ENCODE measurements around the gene FUT1.

FUT1 gene

DNA sequence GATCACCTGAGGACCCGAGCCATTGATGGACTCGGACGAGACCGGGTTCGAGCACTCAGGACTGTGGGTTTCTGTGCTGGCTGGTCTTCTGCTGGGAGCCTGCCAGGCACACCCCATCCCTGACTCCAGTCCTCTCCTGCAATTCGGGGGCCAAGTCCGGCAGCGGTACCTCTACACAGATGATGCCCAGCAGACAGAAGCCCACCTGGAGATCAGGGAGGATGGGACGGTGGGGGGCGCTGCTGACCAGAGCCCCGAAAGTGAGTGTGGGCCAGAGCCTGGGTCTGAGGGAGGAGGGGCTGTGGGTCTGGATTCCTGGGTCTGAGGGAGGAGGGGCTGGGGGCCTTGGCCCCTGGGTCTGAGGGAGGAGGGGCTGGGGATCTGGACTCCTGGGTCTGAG lies 3.8 kb upstream of the FUT1 start:
- TF ChIP-seq, protein P1, sequence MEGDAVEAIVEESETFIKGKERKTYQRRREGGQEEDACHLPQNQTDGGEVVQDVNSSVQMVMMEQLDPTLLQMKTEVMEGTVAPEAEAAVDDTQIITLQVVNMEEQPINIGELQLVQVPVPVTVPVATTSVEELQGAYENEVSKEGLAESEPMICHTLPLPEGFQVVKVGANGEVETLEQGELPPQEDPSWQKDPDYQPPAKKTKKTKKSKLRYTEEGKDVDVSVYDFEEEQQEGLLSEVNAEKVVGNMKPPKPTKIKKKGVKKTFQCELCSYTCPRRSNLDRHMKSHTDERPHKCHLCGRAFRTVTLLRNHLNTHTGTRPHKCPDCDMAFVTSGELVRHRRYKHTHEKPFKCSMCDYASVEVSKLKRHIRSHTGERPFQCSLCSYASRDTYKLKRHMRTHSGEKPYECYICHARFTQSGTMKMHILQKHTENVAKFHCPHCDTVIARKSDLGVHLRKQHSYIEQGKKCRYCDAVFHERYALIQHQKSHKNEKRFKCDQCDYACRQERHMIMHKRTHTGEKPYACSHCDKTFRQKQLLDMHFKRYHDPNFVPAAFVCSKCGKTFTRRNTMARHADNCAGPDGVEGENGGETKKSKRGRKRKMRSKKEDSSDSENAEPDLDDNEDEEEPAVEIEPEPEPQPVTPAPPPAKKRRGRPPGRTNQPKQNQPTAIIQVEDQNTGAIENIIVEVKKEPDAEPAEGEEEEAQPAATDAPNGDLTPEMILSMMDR (IDR thresholded peaks at IDR 0.05; ENCODE audit: low read depth, low read length, missing control alignments), result no peak
- DNase-seq (ENCODE audit: extremely low read depth, low read depth), result no peak
- no peak overlapping the region for H3K4me3 ChIP-seq (replicated peaks; ENCODE audit: low read depth, low read length)

DNA sequence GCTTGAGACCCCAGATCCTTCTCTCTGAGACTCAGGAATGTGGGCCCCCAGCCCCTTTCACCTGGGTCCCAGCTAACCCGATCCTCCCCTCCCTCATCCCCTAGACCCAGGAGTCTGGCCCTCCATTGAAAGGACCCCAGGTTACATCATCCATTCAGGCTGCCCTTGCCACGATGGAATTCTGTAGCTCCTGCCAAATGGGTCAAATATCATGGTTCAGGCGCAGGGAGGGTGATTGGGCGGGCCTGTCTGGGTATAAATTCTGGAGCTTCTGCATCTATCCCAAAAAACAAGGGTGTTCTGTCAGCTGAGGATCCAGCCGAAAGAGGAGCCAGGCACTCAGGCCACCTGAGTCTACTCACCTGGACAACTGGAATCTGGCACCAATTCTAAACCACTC lies 3.3 kb upstream of the FUT1 start:
- TF ChIP-seq, protein P1 (IDR thresholded peaks at IDR 0.05; ENCODE audit: low read depth, low read length, missing control alignments), result no peak
- H3K4me3 ChIP-seq (replicated peaks; ENCODE audit: low read depth, low read length), result no peak overlapping the region
- DNase-seq (ENCODE audit: extremely low read depth, low read depth), result no peak

DNA sequence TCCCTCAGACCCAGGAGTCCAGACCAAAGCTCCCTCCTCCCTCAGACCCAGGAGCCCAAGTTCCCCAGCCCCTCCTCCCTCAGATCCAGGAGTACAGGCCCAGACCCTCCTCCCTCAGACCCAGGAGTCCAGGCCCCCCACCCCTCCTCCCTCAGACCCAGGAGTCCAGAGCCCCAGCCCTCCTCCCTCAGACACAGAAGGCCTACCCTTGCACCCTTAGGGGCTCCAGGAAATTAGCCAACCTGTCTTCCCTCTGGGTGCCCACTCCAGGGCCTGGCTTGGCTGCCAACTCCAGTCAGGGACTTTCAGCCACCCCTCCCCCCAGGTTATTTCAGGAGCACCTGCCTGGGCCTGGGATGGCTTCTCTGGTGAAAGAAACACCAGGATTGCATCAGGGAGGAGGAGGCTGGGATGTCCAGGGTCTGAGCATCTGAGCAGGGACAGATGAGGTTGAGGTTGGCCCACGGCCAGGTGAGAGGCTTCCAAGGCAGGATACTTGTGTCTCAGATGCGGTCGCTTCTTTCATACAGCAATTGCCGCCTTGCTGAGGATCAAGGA lies 2.7 kb upstream of the FUT1 start, which contains the start of gene FGF21:
Gene FGF21 (plus strand): TSS at position 441 of the 558 bp plus-strand sequence. CDS start 713 bp downstream, outside the sequence.
- H3K4me3 ChIP-seq (replicated peaks; ENCODE audit: low read depth, low read length), result no peak within 1 kb of the TSS
- TF ChIP-seq, protein P1 (IDR thresholded peaks at IDR 0.05; ENCODE audit: low read depth, low read length, missing control alignments), result no peak
- no peak for DNase-seq (ENCODE audit: extremely low read depth, low read depth)

DNA sequence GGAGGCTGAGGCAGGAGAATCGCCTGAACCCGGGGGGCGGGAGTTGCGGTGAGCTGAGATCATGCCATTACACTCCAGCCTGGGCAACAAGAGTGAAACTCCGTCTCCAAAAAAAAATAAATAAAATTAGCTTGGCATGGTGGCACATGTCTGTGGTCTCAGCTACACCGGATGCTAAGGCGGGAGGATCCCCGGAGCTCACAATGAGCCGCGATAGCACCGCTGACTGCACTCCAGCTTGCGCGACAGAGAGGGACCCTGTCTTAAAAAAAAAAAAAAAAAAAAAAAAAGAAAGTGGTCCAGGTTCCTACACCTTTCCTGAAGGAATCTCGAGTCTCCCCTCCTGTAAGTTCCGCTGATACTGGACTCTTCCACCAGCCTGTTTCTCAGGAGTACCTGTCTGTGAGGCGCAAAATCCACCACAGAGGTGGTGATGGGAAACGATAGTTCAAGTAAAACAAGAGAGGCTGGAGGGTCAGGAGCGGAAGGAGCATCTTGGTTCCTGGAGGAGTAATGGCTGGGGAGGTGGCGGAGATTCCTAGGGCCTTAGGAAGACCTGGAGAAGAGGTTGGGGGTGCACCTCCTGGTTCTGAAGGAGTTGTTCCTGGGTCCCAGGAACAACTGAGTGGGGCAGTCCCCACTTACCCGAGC lies 471 bp downstream of the FUT1 start:
- TF ChIP-seq, protein P1 (IDR thresholded peaks at IDR 0.05; ENCODE audit: low read depth, low read length, missing control alignments), result no peak
- peak overlapping the region; percentile 45 for H3K4me3 ChIP-seq (replicated peaks; ENCODE audit: low read depth, low read length)
- no peak for DNase-seq (ENCODE audit: extremely low read depth, low read depth)

DNA sequence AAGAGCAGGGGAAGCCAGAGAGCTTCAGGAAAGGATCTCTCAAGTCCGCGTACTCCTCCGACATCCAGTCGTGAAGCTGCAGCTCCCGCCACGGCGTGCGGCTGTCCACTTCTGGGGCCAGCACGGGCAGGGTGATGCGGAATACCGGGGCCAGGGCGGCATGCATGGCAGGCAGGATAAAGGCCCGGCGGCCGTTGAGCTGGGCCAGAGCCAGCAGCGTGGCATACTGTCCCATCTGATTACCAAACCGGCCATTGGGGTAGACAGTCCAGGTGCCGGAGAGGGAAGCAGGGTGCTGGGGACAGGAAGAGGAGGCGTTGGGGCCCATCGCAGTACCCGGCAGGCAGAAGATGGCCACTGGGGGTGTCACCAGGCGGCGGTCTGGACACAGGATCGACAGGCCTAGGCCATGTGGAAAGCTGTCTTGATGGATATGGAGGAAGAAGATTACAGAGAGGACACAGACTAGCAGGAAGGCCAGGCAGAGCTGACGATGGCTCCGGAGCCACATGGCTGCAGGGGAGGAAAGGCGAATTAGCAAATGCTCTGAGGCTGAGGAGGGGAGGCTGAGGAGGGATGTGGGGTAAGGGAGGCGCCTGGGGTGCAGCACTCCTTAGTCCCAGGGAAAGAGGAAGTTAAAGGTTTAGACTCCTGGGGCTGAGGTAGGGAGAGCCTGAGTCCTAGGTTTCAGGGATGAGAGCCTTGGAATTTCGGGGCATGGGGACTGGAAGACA lies 1.5 kb downstream of the FUT1 start:
- H3K4me3 ChIP-seq (replicated peaks; ENCODE audit: low read depth, low read length), result no peak overlapping the region
- TF ChIP-seq, protein P1 (IDR thresholded peaks at IDR 0.05; ENCODE audit: low read depth, low read length, missing control alignments), result no peak
- DNase-seq (ENCODE audit: extremely low read depth, low read depth), result no peak

DNA sequence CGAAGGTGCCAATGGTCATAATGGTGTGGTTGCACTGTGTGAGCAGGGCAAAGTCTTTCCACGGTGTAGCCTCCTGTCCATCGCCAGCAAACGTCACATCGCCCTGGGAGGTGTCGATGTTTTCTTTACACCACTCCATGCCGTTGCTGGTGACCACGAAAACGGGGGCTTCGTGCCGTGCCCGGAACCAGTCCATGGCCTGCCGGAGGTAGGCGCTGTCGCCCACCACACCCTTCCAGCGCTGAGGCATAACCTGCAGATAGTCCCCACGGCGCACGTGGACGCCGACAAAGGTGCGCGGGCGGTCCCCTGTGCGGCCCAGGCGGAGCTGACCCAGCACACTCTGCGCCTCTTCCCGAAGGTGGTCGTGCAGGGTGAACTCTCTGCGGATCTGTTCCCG lies 2.1 kb downstream of the FUT1 start:
- DNase-seq (ENCODE audit: extremely low read depth, low read depth), result no peak
- TF ChIP-seq, protein P1 (IDR thresholded peaks at IDR 0.05; ENCODE audit: low read depth, low read length, missing control alignments), result no peak
- H3K4me3 ChIP-seq (replicated peaks; ENCODE audit: low read depth, low read length), result no peak overlapping the region

All from HFF-Myc (cell line).